Suprapubic skin (tissue), 4 donors: ENCODE data around the gene MEIS3. TPM values are rescaled to one million over a fixed set of nuclear protein-coding genes. Genes with fewer than 3 reads are reported as not detected.
"Not testable (repeated sequence)": the region's sequence is repeated elsewhere in the genome, so short reads cannot be mapped to it uniquely, and the experiment has no call there.

Experiments
- DNase-seq, 2 donors: peaks; one replicate each; pipeline ENCODE4 v3.0.0-alpha.2; 2019; ENCODE audit warnings: low spot score in 2 of 2
- H3K27ac ChIP-seq: fragments of 200-600 bp; sonication (generic); one replicate; pipeline ENCODE4 v1.5.1; 2019
- H3K27me3 ChIP-seq: fragments of 200-600 bp; sonication (generic); one replicate; pipeline ENCODE4 v1.5.1; 2019
- H3K36me3 ChIP-seq: fragments of 200-600 bp; sonication (generic); one replicate; pipeline ENCODE4 v1.5.1; 2019
- H3K4me1 ChIP-seq: fragments of 200-600 bp; sonication (generic); one replicate; pipeline ENCODE4 v1.5.1; 2019
- H3K4me3 ChIP-seq: fragments of 200-600 bp; sonication (generic); one replicate; pipeline ENCODE4 v1.5.1; 2019; ENCODE audit warnings: mild to moderate bottlenecking
- H3K9me3 ChIP-seq: fragments of 200-600 bp; sonication (generic); one replicate; pipeline ENCODE4 v1.5.1; 2019
- EP300 ChIP-seq: sonication (generic); formaldehyde crosslinking; IDR thresholded peaks from one replicate; pipeline ENCODE4 v1.6.1; 2017; ENCODE audit warnings: antibody characterized with exemption
- POLR2A ChIP-seq, 2 donors: fragments of 450-650 bp; IDR thresholded peaks; one replicate each; pipeline ENCODE4 v1.6.1; 2017; ENCODE audit warnings: antibody characterized with exemption in 2 of 2, mild to moderate bottlenecking in 2 of 2, moderate library complexity in 2 of 2
- POLR2AphosphoS5 ChIP-seq, 3 donors: sonication (generic); formaldehyde crosslinking; IDR thresholded peaks; one replicate each; pipeline ENCODE4 v1.6.1; 2017; ENCODE audit warnings: antibody characterized with exemption in 3 of 3
- WGBS: methylation state at CpG from one replicate; pipeline ENCODE4 v1.1.5; 2018; 5-methylcytosine and 5-hydroxymethylcytosine counted together
- total RNA-seq, 4 donors: library from RNA; depleted of rRNA; stranded (reverse); fragments of >200 nt; gene quantifications; one replicate each; pipeline ENCODE4 v1.1.0, GENCODE V29; 2016
- TF ChIP-seq, protein P1 (sequence below), 2 donors: fragments of 200-600 bp in 1 of 2; fragments of 450-650 bp in 1 of 2; sonication (generic) in 1 of 2; IDR thresholded peaks; one replicate each; pipeline ENCODE4 v1.5.1; 2016 to 2019; ENCODE audit warnings: antibody characterized with exemption in 2 of 2, mild to moderate bottlenecking in 1 of 2, moderate library complexity in 1 of 2

The MEIS3 gene
- total RNA-seq, 4 donors from 2014 or later = 1.6 to 5.5 (median 3.1) TPM

DNA sequence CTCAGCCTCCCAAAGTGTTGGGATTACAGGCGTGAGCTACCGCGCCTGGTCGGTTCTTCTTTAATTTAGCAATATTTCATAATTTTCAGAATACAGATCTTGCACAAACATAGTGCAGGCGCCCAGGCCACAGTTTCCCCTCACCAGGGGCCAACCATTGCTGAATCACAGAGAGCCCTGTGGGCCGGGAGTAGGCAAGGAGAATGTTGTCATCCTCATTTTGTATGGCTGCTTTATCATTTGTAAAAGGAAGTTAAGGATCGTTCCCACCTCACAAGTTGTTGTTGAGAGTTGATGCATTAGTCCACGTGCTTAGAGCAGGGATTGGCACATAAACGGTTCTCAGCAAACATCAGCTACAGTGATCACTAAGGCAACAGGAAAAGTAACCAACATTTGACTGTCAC, 30.2 kb downstream of the MEIS3 start:
- 72% methylated on average over 9 of the region's 9 CpGs for WGBS
- TF ChIP-seq, protein P1, sequence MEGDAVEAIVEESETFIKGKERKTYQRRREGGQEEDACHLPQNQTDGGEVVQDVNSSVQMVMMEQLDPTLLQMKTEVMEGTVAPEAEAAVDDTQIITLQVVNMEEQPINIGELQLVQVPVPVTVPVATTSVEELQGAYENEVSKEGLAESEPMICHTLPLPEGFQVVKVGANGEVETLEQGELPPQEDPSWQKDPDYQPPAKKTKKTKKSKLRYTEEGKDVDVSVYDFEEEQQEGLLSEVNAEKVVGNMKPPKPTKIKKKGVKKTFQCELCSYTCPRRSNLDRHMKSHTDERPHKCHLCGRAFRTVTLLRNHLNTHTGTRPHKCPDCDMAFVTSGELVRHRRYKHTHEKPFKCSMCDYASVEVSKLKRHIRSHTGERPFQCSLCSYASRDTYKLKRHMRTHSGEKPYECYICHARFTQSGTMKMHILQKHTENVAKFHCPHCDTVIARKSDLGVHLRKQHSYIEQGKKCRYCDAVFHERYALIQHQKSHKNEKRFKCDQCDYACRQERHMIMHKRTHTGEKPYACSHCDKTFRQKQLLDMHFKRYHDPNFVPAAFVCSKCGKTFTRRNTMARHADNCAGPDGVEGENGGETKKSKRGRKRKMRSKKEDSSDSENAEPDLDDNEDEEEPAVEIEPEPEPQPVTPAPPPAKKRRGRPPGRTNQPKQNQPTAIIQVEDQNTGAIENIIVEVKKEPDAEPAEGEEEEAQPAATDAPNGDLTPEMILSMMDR (IDR thresholded peaks at IDR 0.05) = no peak
- H3K27ac ChIP-seq = no peak overlapping the region
- H3K9me3 ChIP-seq = no peaks in the 10 kb centered on the region
- no peak overlapping the region for H3K4me3 ChIP-seq
- DNase-seq = no peak
- H3K27me3 ChIP-seq = no peaks in the 10 kb centered on the region
- H3K4me1 ChIP-seq = no peaks in the 10 kb centered on the region
- no peaks in the 10 kb centered on the region for H3K36me3 ChIP-seq

DNA sequence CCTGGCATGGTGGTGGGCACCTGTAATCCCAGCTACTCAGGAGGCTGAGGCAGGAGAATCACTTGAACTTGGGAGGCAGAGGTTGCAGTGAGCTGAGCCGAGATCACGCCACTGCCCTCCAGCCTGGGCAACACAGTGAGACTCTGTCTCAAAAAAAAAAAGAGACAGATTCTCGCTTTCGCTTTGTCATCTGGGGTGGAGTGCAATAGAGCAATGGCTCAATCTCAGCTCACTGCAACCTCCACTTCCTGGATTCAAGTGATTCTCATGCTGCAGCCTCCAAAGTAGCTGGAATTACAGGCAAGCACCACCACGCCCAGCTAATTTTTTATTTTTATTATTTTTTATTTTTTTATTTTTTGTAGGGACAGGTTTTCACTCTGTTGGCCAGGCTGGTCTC, 30.6 kb downstream of the MEIS3 start:
- 90% methylated on average over 5 of the region's 5 CpGs for WGBS
- not testable (repeated sequence) for DNase-seq, H3K4me1 ChIP-seq, H3K27me3 ChIP-seq, H3K4me3 ChIP-seq, H3K36me3 ChIP-seq, H3K27ac ChIP-seq, H3K9me3 ChIP-seq

- WGBS = 79% methylated on average over 3 of the region's 3 CpGs
- not testable (repeated sequence) for H3K4me3 ChIP-seq, H3K4me1 ChIP-seq, H3K36me3 ChIP-seq, H3K27me3 ChIP-seq, DNase-seq, H3K27ac ChIP-seq, H3K9me3 ChIP-seq
These were observed 31.7 kb downstream of the MEIS3 start for GRCh38 chr19:47387623-47388022.

GRCh38 chr19:47386582-47386981, 32.7 kb downstream of the MEIS3 start:
- not testable (repeated sequence) for H3K9me3 ChIP-seq, H3K4me1 ChIP-seq, H3K36me3 ChIP-seq, H3K27ac ChIP-seq, H3K4me3 ChIP-seq, H3K27me3 ChIP-seq, DNase-seq
- 78% methylated on average over 12 of the region's 12 CpGs for WGBS

GRCh38 chr19:47384533-47384932, 34.8 kb downstream of the MEIS3 start:
- not testable (repeated sequence) for H3K4me1 ChIP-seq, H3K9me3 ChIP-seq, DNase-seq, H3K27ac ChIP-seq, H3K27me3 ChIP-seq, H3K4me3 ChIP-seq
- WGBS = 86% methylated on average over 4 of the region's 4 CpGs
- H3K36me3 ChIP-seq = peaks cover 30% of the 10 kb centered on the region

- WGBS = 83% methylated on average over 5 of the region's 5 CpGs
- H3K27ac ChIP-seq, H3K9me3 ChIP-seq, H3K27me3 ChIP-seq, H3K4me1 ChIP-seq, H3K4me3 ChIP-seq, DNase-seq: not testable (repeated sequence)
- H3K36me3 ChIP-seq = peaks cover 37% of the 10 kb centered on the region
These were observed 35.4 kb downstream of the MEIS3 start for GRCh38 chr19:47383890-47384289.

GRCh38 chr19:47381653-47382279, 37.6 kb downstream of the MEIS3 start:
- no peak for TF ChIP-seq EP300
- TF ChIP-seq, protein P1 (IDR thresholded peaks at IDR 0.05) = no peak
- TF ChIP-seq POLR2AphosphoS5 (IDR thresholded peaks at IDR 0.05) = no peak
- no peak for TF ChIP-seq POLR2A (IDR thresholded peaks at IDR 0.05)
- Histone ChIP-seq H3K36me3 (peaks cover 58% of the 10 kb centered on the region), H3K27ac (no peak overlapping the region), H3K4me3 (no peak overlapping the region), H3K27me3 (no peaks in the 10 kb centered on the region), H3K9me3 (no peaks in the 10 kb centered on the region), H3K4me1 (no peaks in the 10 kb centered on the region)
- 95% methylated on average over 5 of the region's 11 CpGs for WGBS
- no peak for DNase-seq

DNA sequence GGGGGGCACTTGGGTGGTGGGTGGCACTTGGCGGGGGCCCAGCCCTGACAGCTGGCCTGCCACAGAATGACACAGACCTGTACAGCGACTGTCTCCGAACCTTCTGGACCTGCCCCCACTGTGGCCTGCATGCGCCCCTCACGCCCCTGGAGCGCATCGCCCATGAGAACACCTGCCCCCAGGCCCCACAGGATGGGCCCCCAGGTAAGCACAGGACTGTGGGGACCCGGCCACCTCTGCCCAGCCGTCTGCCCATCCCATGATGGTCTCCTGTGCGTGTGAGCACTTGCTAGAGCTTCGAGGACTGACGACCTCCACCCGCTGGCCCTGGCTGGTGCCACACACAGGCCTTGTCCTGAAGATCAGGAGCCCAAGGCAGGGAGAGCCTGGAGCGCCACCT, 38.2 kb downstream of the MEIS3 start:
- H3K9me3 ChIP-seq = no peaks in the 10 kb centered on the region
- TF ChIP-seq POLR2AphosphoS5 (IDR thresholded peaks at IDR 0.05) = no peak
- TF ChIP-seq, protein P1 (IDR thresholded peaks at IDR 0.05) = no peak
- no peak for TF ChIP-seq POLR2A (IDR thresholded peaks at IDR 0.05)
- no peak for TF ChIP-seq EP300
- WGBS = 87% methylated on average over 13 of the region's 14 CpGs
- H3K4me3 ChIP-seq = no peak overlapping the region
- no peaks in the 10 kb centered on the region for H3K27me3 ChIP-seq
- H3K4me1 ChIP-seq = no peaks in the 10 kb centered on the region
- H3K27ac ChIP-seq = no peak overlapping the region
- no peak for DNase-seq
- peaks cover 64% of the 10 kb centered on the region for H3K36me3 ChIP-seq
